Neural cell (in vitro differentiated cells): ENCODE measurements around the gene A2M. TPM values are rescaled to one million over a fixed set of nuclear protein-coding genes. Genes with fewer than 3 reads are reported as not detected.
A peak's percentile ranks its signal among the peaks of the same experiment; 100 is the strongest.

Experiments used
- H2AFZ ChIP-seq: fragments of 200-600, 300-800 bp; sonication (generic), shearing (Covaris generic); 2 replicates; pipeline ENCODE4 v1.6.0; 2014; ENCODE audit warnings: low read depth, mild to moderate bottlenecking, antibody characterized with exemption, low read length, moderate library complexity
- H3F3A ChIP-seq: fragments of 200-600 bp; shearing (Covaris generic); 2 replicates; pipeline ENCODE4 v1.6.1; 2016; ENCODE audit warnings: mild to moderate bottlenecking, moderate library complexity, mixed read lengths, antibody characterized with exemption, low read length; ENCODE audit not compliant: insufficient read depth, poor library complexity, severe bottlenecking
- H3K27ac ChIP-seq: fragments of 200-600, 300-800 bp; sonication (generic), shearing (Covaris generic); 2 replicates; pipeline ENCODE4 v1.5.1; 2014; ENCODE audit warnings: mild to moderate bottlenecking, low read length, moderate library complexity
- H3K27me3 ChIP-seq: fragments of 300-800, 200-600 bp; sonication (generic), shearing (Covaris generic); 2 replicates; pipeline ENCODE4 v1.6.0; 2014; ENCODE audit warnings: mild to moderate bottlenecking, low read depth, low read length, moderate library complexity; ENCODE audit not compliant: insufficient read depth
- H3K36me3 ChIP-seq: fragments of 300-800, 200-600 bp; sonication (generic), shearing (Covaris generic); 2 replicates; pipeline ENCODE4 v1.5.1; 2014; ENCODE audit warnings: mild to moderate bottlenecking, antibody characterized with exemption, low read length, moderate library complexity; ENCODE audit not compliant: insufficient read depth
- H3K4me2 ChIP-seq: fragments of 300-800, 200-600 bp; sonication (generic), shearing (Covaris generic); 2 replicates; pipeline ENCODE4 v1.6.0; 2014; ENCODE audit warnings: mild to moderate bottlenecking, low read length
- H3K4me3 ChIP-seq: fragments of 300-800, 200-600 bp; sonication (generic), shearing (Covaris generic); 2 replicates; pipeline ENCODE4 v1.5.1; 2014; ENCODE audit warnings: mild to moderate bottlenecking, low read length, moderate library complexity
- H3K79me2 ChIP-seq: fragments of 200-600 bp; shearing (Covaris generic); replicated peaks from 2 replicates; pipeline ENCODE4 v1.6.0; 2014; ENCODE audit warnings: mild to moderate bottlenecking, low read length, moderate library complexity; ENCODE audit not compliant: insufficient read depth
- H3K9ac ChIP-seq: fragments of 300-800, 200-600 bp; sonication (generic), shearing (Covaris generic); 2 replicates; pipeline ENCODE4 v1.6.1; 2016; ENCODE audit warnings: mild to moderate bottlenecking, low read length, mixed read lengths
- H3K9me2 ChIP-seq: fragments of 200-600 bp; shearing (Covaris generic); 2 replicates; pipeline ENCODE4 v1.6.1; 2016; ENCODE audit warnings: mild to moderate bottlenecking, low read length, mixed read lengths; ENCODE audit not compliant: insufficient read depth
- H3K9me3 ChIP-seq: fragments of 200-600, 300-800 bp; sonication (generic), shearing (Covaris generic); 2 replicates; pipeline ENCODE4 v1.6.1; 2016; ENCODE audit warnings: mild to moderate bottlenecking, mixed run types, low read length, moderate library complexity, mixed read lengths
- H4K20me1 ChIP-seq: fragments of 200-600 bp; shearing (Covaris generic); 2 replicates; pipeline ENCODE4 v1.6.1; 2016; ENCODE audit warnings: mild to moderate bottlenecking, mixed run types; ENCODE audit not compliant: insufficient read depth
- EP300 ChIP-seq: fragments of 450-650 bp; conservative IDR thresholded peaks from 2 replicates; pipeline ENCODE4 v1.6.1; 2014; ENCODE audit warnings: antibody characterized with exemption, mild to moderate bottlenecking, moderate library complexity; ENCODE audit not compliant: poor library complexity, severe bottlenecking
- EZH2 ChIP-seq: fragments of 200-600, 300-800 bp; shearing (Covaris generic), sonication (generic); IDR thresholded peaks from 2 replicates; pipeline ENCODE4 v1.6.1; 2014; ENCODE audit warnings: antibody characterized with exemption, low read length, borderline replicate concordance, mild to moderate bottlenecking; ENCODE audit not compliant: insufficient read depth, poor library complexity, severe bottlenecking
- POLR2AphosphoS5 ChIP-seq: IDR thresholded peaks from 2 replicates; pipeline ENCODE4 v1.6.1; 2012
- RAD21 ChIP-seq: fragments of 450-650 bp; conservative IDR thresholded peaks from 2 replicates; pipeline ENCODE4 v1.6.1; 2014; ENCODE audit warnings: antibody characterized with exemption, mild to moderate bottlenecking, moderate library complexity
- SMC3 ChIP-seq: fragments of 450-650 bp; conservative IDR thresholded peaks from 2 replicates; pipeline ENCODE4 v1.6.1; 2014; ENCODE audit warnings: antibody characterized with exemption, mild to moderate bottlenecking, moderate library complexity; ENCODE audit not compliant: poor library complexity
- TAF1 ChIP-seq: IDR thresholded peaks from 2 replicates; pipeline ENCODE4 v1.6.1; 2012; ENCODE audit warnings: low read depth
- polyA minus RNA-seq: library from RNA; depleted of rRNA, polyadenylated mRNA; stranded (reverse); fragments of >200 nt; gene quantifications from 2 replicates; pipeline ENCODE4 v1.2.3, GENCODE V29; 2014
- polyA plus RNA-seq: library from polyadenylated mRNA; depleted of rRNA; stranded (reverse); fragments of >200 nt; gene quantifications from 2 replicates; pipeline ENCODE4 v1.2.3, GENCODE V29; 2014
- TF ChIP-seq, protein P1 (sequence below): IDR thresholded peaks from 2 replicates; pipeline ENCODE4 v1.6.1; 2012; ENCODE audit warnings: borderline replicate concordance

The A2M gene
- 0.09 TPM in 1 of 2 replicates, not detected in the other for polyA plus RNA-seq
- 1.5 and 1.6 TPM in 2 replicates for polyA minus RNA-seq

DNA sequence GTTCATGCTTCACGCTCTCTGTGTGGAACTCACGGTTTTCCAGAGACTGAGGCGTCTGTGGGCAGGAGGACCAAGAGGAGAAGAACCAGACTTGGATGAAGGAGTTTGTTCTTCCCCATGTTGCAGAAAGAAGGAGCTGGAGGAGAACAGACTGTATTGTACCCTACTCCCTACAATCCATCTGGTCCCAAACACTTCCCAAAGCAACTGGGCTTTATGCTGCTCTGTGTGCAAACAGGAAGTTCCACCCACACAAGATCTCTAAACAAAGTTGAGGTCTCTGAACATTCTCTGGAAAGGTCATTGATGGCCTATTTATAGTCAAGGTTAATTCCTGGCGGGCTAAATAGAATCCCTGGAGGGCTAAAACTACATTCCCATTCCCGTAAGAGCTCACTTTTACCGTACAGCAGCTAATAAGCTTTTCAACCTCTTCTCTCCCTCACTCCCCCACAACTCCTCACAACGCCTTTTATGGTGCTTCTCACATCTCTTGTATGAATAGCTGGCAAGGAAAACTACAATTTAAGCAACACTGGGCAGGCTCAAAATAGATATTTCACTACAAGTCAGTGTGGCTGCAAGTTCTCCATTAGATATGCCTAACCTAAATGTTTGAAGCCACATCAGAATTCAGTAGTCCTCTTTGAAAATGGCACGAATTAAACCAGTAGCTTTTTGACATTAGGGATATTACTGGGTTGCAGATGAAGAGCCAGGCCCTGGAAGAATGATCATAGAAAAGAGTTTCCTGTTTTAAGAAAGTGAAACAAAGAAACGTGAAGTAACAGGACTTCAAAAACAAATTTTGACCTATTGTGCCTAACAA, at the start of gene A2M:
A2M (minus strand) TSS at position 189 of the 829 bp plus-strand sequence; CDS start at position 119, 70 bp downstream.
- Histone ChIP-seq H3K27ac (no peak within 1 kb of the TSS), H3F3A (no peaks in the 10 kb centered on the region), H3K9me2 (no peaks in the 10 kb centered on the region), H3K36me3 (no peaks in the 10 kb centered on the region), H3K79me2 (no peaks in the 10 kb centered on the region), H3K27me3 (no peaks in the 10 kb centered on the region), H3K4me2 (no peak within 1 kb of the TSS), H2AFZ (no peak within 1 kb of the TSS), H4K20me1 (no peaks in the 10 kb centered on the region), H3K9me3 (no peaks in the 10 kb centered on the region), H3K4me3 (no peak within 1 kb of the TSS), H3K9ac (no peak within 1 kb of the TSS)
- TF ChIP-seq, protein P1, sequence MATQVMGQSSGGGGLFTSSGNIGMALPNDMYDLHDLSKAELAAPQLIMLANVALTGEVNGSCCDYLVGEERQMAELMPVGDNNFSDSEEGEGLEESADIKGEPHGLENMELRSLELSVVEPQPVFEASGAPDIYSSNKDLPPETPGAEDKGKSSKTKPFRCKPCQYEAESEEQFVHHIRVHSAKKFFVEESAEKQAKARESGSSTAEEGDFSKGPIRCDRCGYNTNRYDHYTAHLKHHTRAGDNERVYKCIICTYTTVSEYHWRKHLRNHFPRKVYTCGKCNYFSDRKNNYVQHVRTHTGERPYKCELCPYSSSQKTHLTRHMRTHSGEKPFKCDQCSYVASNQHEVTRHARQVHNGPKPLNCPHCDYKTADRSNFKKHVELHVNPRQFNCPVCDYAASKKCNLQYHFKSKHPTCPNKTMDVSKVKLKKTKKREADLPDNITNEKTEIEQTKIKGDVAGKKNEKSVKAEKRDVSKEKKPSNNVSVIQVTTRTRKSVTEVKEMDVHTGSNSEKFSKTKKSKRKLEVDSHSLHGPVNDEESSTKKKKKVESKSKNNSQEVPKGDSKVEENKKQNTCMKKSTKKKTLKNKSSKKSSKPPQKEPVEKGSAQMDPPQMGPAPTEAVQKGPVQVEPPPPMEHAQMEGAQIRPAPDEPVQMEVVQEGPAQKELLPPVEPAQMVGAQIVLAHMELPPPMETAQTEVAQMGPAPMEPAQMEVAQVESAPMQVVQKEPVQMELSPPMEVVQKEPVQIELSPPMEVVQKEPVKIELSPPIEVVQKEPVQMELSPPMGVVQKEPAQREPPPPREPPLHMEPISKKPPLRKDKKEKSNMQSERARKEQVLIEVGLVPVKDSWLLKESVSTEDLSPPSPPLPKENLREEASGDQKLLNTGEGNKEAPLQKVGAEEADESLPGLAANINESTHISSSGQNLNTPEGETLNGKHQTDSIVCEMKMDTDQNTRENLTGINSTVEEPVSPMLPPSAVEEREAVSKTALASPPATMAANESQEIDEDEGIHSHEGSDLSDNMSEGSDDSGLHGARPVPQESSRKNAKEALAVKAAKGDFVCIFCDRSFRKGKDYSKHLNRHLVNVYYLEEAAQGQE = peak; percentile 19
- no peak for TF ChIP-seq POLR2AphosphoS5

- Histone ChIP-seq H3K27ac (no peak overlapping the region), H2AFZ (no peak overlapping the region), H3K27me3 (no peaks in the 10 kb centered on the region), H3K4me2 (no peak overlapping the region), H3F3A (no peaks in the 10 kb centered on the region), H3K9me2 (no peaks in the 10 kb centered on the region), H4K20me1 (no peaks in the 10 kb centered on the region), H3K79me2 (no peaks in the 10 kb centered on the region), H3K9me3 (no peaks in the 10 kb centered on the region), H3K9ac (no peak overlapping the region), H3K36me3 (no peaks in the 10 kb centered on the region), H3K4me3 (no peak overlapping the region)
- TF ChIP-seq SMC3 = no peak
- TF ChIP-seq EZH2 = no peak
- TF ChIP-seq, protein P1 = no peak
Measured at GRCh38 chr12:9163392-9163791, 47.7 kb upstream of the A2M start.

DNA sequence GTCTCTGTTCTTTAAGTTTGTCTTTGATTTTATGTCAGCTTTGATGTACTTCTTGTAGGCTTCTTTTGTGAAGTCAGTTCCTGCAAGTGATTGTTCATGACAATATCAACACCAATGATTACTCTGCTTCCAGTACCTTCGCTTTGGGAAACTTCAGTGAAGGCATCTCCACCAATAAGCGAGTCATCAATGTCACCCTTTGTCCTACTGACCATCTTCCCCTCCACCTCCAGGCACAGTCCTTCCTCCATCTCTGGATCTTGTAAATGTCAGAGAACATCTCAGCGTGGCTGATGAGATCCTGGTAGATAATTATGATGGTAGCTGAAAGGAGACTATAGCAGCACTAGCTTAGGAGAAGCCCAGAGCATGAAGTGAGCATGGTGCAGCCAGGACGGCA, 40.4 kb upstream of the A2M start:
- H3K9me2 ChIP-seq = no peaks in the 10 kb centered on the region
- no peaks in the 10 kb centered on the region for H3K9me3 ChIP-seq
- H3K79me2 ChIP-seq = no peaks in the 10 kb centered on the region
- H3F3A ChIP-seq = no peaks in the 10 kb centered on the region
- no peaks in the 10 kb centered on the region for H4K20me1 ChIP-seq
- no peak overlapping the region for H3K27ac ChIP-seq
- no peak overlapping the region for H3K4me3 ChIP-seq
- H3K9ac ChIP-seq = no peak overlapping the region
- TF ChIP-seq, protein P1 = no peak
- TF ChIP-seq EZH2 (no peak), EP300 (no peak), TAF1 (no peak), RAD21 (no peak), SMC3 (no peak)
- H3K4me2 ChIP-seq = no peak overlapping the region
- H3K36me3 ChIP-seq = no peaks in the 10 kb centered on the region
- no peak overlapping the region for H2AFZ ChIP-seq
- no peaks in the 10 kb centered on the region for H3K27me3 ChIP-seq
